GM10266 (cell line): ENCODE data around the gene ZNF148.

Experiments
- DNase-seq: peaks from one replicate; pipeline ENCODE4 v3.0.0; 2012; ENCODE audit errors: extremely low spot score
- CTCF ChIP-seq: IDR thresholded peaks from 2 replicates; pipeline ENCODE4 v1.5.1; 2012; ENCODE audit warnings: mild to moderate bottlenecking, low read depth; ENCODE audit not compliant: control insufficient read depth, insufficient read depth; ENCODE audit errors: missing control alignments

Gene ZNF148

DNA sequence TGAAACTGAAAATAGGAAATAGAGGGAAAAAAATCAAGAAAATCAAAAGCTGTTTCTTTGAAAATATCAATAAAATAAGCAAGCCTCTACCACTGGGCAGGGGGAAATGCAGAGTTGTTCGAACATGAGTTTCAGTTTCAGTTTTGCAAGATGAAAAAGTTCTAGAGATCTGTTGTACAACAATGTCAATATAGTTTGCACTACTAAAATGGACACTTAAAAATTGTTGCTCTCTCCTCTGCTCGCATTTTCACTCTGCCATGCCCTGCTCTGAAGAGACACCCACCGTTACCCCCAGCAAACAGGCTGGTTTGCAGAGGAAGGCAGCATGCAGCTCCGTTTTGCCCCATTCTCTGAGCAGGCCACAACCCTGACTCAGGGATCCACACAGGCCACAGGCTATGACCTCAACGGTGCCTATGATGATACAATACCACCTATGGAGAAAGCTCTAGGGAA, 64.5 kb downstream of the ZNF148 start:
- no peak for TF ChIP-seq CTCF
- peak; percentile 19 for DNase-seq

DNA sequence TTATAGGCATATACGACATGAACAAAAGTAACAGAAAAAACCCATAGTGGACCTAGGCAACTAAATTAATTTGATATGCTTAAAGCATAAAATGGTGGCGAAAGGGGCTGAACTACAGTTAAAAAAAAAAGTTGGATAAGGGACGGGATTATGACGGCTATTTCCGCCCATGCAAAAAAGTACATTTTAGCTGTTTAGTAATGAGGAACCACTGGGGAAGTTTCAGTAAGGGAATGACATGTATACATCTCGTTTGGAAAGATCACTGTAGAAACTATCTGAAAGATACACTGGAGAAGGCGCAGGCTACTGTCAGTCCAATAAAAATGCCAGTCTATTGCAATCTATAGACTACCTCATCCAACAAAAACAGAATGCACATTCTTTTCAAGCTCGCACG, 65.6 kb downstream of the ZNF148 start:
- DNase-seq, result no peak
- TF ChIP-seq CTCF, result no peak

DNA sequence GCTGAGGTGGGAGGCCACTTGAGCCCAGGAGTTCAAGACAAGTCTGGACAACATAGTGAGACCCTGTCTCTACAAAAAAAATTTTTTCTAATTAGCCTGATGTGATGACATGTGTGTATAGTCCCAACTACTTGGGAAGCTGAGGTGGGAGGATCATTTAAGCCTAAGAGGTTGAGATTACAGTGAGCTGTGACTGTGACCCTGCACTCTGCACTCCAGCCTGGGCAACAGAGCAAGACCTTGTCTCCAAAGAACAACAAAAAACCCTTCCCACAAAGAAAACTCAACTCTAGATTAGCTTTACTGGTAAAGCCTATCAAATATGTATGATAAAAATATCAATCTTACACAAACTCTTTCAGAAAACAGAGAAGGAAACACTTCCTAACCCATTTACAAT, 68.5 kb downstream of the ZNF148 start:
- TF ChIP-seq CTCF, result no peak
- no peak for DNase-seq

GRCh38 chr3:125302932-125303331, 72.2 kb downstream of the ZNF148 start:
- no peak for TF ChIP-seq CTCF
- DNase-seq, result no peak

GRCh38 chr3:125300416-125300815, 74.7 kb downstream of the ZNF148 start:
- DNase-seq, result no peak
- TF ChIP-seq CTCF, result no peak

DNA sequence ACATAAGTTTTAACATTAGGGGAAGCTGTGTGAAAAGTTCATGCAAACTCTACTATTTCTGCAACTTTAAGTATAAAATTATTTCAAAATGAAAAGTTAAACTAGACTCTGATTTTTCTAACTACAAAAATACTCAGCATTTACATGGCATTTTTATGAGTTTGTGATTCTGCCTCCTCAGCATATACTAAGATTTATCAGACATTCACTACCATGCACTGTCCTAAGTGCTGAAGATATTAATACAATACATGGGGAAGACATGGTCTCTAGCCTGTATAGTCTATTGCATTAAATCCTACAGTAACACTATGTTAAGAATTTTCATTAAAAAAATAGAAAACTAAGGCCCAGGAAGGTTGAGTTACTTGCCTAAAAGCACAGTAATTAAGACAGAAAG, 80.7 kb downstream of the ZNF148 start:
- no peak for DNase-seq
- TF ChIP-seq CTCF, result no peak

DNA sequence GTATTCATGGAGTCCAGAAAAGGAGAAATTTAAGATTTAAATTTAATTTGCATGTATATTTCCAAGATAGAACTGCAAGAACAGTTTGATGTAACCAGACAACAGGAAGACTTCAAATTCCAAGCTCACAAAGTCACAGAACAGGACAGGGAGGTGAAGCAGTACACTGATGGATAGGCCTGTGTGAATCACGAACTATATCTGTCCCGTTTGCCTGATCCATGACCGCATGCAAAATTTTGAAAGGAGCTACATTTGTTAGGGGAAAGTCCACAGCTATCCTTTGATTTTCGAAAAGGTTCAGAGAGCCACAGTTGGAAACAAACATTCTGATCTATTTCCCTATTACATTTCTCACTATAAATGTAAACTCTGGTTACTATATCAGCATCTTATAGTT, 83.1 kb downstream of the ZNF148 start:
- no peak for DNase-seq
- no peak for TF ChIP-seq CTCF
